NCI-H524 (cell line): ENCODE measurements around the gene NCBP1.
"Not testable (repeated sequence)": the region's sequence is repeated elsewhere in the genome, so short reads cannot be mapped to it uniquely, and the experiment has no call there.

Source experiments
- DNase-seq, 2 experiments: peaks; one replicate each; lab custom pipeline; 2025; lab: John Stamatoyannopoulos, UW

Gene NCBP1, protein sequence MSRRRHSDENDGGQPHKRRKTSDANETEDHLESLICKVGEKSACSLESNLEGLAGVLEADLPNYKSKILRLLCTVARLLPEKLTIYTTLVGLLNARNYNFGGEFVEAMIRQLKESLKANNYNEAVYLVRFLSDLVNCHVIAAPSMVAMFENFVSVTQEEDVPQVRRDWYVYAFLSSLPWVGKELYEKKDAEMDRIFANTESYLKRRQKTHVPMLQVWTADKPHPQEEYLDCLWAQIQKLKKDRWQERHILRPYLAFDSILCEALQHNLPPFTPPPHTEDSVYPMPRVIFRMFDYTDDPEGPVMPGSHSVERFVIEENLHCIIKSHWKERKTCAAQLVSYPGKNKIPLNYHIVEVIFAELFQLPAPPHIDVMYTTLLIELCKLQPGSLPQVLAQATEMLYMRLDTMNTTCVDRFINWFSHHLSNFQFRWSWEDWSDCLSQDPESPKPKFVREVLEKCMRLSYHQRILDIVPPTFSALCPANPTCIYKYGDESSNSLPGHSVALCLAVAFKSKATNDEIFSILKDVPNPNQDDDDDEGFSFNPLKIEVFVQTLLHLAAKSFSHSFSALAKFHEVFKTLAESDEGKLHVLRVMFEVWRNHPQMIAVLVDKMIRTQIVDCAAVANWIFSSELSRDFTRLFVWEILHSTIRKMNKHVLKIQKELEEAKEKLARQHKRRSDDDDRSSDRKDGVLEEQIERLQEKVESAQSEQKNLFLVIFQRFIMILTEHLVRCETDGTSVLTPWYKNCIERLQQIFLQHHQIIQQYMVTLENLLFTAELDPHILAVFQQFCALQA

GRCh38 chr9:97632985-97633858 lies at the start of gene NCBP1, which contains the start of gene TSTD2:
Gene NCBP1, plus strand, starts transcription at chr9:97633821. Its CDS starts 61 bp downstream, at chr9:97633882.
Gene TSTD2, minus strand, starts transcription at chr9:97633368. Its CDS starts 5,806 bp downstream, at chr9:97627562.
- DNase-seq, result peak; percentile 99

- not testable (repeated sequence) for DNase-seq
Observed at GRCh38 chr9:97584778-97585177, 48.8 kb upstream of the NCBP1 start.

DNA sequence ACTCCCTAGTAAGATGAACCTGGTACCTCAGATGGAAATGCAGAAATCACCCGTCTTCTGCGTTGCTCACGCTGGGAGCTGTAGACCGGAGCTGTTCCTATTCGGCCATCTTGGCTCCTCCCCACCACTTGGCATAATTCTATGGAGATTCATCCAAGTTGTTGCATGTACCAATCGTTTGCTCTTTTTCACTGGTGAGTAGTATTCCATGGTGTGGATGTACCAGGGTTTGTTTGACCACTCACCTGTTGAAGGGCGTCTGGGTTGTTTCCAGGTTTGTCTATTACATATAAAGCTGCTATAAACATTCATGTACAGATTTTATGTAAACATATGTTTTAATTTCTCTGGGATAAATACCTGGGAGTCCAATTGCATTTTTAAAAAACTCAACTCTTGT lies 46.7 kb upstream of the NCBP1 start:
- not testable (repeated sequence) for DNase-seq

DNA sequence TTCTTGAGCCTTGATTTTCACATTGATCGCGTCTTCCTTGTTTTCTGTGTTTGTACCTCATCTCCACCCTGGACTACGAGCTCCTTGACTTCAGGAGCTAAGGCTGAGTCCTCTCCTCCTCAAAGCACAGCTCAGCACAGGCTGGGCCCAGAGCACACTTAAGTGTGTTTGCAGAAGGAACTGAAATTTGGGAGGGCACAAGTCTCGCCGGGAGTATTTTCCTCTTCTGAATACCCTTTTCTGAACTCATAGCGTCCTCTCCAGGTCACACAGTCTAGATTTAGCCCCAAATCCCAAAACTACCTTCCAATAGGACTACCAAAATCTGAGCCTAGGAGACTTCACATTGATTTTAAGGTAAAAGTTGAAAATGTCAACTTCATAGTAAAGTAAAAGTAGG lies 42.1 kb upstream of the NCBP1 start:
- no peak for DNase-seq

GRCh38 chr9:97592126-97592525 lies 41.5 kb upstream of the NCBP1 start:
- no peak for DNase-seq

DNA sequence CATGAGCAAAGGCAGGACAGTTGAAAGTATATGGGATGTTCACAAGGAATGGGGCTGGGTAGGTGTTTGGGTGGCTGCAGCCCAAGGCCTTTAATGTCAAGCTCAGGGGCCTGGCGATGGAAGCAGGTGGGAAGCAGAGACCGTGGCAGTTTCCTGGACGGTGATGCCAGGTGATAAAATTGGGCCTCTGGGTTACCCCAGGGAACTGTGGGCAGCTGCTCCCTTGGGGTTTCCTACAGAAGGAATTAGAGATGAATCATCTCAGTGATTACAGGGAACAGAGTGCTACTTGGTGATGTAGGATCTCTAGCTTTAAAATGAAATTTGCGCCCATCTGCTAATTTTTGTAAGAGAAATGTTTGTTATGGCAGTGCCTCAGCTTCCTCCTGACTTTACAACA lies 39.7 kb upstream of the NCBP1 start:
- no peak for DNase-seq

GRCh38 chr9:97594381-97594921 lies 39.2 kb upstream of the NCBP1 start:
- DNase-seq, result peak in 1 of 2 experiments; percentile 49

DNA sequence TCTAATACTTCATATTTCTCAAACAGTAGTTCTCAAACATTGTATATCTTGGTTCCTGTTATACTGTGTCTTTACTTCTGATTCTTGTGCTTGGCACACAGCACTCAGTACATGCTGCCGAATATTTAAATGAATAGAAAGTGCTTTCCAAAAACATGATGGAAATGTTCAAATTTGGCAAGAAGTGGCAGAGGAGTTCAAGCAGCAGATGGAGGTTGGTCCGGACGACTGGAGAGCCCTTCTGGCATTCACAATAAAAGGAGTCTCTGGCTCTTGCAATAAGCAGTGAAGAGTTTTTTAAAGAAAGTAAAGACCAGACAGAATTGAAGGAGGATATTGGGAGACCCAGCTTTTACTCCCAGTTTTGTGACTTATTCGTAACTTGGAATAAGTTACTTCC lies 36.7 kb upstream of the NCBP1 start:
- no peak for DNase-seq

- peak; percentile 38 to 71 for DNase-seq
Observed at GRCh38 chr9:97598461-97599288, 34.9 kb upstream of the NCBP1 start.

- no peak for DNase-seq
Observed at GRCh38 chr9:97599314-97599846, 34.2 kb upstream of the NCBP1 start.

DNA sequence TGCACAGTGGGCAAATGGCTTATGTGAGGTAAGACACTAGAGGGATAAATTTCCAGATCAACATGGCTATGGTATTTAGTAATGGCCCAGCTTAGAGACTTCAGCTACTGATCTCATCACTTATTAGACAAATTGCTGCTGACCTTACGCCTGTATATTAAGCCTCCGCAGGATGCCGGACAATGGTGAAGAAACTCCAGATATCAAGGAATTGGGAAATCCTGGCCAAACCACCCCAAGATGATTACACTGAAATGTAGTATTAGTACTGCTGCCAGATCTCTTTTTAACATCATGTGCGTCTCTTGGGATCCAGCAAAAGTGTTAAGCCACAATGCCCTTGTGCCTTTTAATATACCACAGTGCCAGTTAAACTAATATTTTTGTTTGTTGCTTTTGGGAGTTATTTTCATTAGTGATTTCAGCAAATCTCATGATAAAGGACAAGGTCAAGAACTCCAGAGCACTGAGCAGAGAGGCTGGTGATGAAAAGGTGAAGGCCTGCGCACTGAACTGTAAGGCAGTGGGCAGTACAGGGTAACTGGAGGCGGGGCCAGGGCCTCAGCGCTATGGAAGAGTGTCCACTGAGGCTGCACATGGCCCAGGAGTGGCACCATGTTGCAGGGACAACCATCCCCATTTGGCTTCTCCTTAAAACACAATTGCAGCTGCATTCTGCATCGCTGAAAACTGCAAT lies 32.9 kb upstream of the NCBP1 start:
- DNase-seq, result no peak

DNA sequence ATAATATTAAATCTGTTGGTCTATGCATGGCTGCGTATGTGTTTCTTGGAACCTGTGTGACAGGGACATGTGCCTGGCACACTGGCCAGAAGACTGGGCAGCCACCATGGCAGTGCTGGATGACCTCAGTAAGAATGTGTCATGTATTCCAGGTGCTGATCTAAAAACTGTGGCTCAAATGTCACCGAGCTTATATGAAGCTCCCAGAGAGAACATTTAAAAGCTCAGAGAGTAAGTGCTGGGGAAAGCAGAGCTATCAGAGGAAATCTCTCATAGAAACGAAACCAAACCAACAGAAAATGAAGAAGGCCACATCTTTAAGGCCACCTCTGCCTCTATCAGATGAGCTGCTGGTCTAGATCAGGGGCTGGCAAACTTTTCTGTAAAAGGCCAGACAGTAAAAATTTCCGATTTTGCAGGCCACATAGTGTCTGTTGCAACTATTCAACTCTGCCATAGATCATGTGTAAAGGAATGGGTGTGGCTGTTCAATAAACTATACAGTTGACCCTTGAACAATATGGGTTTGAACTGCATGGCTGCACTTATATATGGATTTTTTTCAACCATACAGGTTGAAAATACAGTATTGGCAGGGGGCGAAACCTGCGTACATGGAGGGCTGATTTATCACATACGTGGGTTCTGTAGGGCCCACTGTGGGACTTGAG lies 32.3 kb upstream of the NCBP1 start:
- DNase-seq, result no peak

DNA sequence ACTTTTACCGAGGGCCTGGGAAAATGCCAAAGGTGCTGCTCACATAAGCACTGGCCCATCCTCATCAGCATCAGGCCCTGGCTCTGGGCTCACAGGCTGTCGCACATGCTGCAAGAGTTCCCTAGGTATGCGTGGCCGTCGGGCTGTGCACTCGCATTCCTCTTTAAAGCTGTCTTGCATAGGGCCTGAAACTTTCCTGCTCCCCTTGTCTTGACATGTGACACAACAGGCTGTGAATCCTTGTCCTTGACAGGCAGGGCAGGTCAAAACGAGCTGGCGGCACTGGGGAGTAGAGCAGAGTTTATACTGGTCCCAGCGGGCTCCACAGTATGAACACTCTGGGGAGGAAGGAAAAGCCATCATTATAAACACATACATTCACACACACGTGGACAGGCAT lies 31.2 kb upstream of the NCBP1 start:
- DNase-seq, result no peak

GRCh38 chr9:97604901-97605645 lies 28.5 kb upstream of the NCBP1 start:
- DNase-seq, result no peak

DNA sequence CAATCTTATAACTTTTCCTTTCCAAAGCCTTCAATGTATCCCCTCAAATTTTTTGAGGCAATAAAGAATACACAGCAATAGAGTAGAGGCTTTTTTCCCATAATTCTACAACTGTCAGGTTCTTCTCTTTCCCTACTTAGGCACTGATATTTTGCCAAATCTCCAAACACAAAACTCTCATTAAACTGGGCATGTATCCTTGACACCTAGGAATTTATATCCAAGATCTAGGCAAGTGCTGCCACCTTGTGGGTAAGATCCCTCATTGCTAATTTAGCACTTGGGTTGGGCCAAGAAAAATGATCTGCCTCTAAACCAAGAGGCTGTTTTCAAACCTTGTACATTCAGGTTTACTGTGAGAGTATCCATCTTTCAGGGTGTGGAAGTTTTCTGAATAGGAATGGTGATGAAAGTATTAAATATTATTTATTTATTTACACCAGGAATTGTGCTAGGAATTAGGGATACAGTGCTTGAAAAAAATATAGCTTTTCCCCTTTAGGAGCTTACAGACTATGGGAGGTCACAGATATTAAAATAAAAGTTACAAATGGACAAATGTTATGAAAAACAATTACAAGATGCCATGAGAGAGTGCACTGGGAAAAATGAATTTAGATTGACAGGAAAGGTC lies 18.1 kb upstream of the NCBP1 start:
- DNase-seq, result peak; percentile 30 to 73

DNA sequence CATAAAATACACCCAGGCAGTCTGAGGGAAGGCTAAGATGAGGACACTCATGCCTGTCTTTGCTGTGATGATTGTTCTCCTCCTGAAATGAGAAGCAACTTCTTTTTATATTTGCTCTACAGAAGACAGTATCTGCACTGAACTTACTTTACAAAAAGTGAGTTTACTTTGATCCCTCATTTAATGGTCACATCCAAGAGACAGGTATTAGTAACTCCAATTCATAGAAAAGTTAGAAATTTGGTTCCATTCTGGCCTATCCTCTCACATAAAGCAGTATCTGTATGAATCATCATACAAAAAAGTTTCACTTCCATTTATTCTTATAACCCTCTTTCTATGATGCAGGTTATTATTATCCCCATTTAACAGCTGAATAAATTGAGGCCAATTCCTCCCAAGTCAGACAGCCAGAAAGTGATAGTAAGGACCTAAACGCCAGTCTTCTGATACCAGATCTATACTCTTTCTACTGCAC lies 15.6 kb upstream of the NCBP1 start:
- no peak for DNase-seq

GRCh38 chr9:97620063-97620462 lies 13.6 kb upstream of the NCBP1 start:
- not testable (repeated sequence) for DNase-seq

- DNase-seq, result not testable (repeated sequence)
Observed at GRCh38 chr9:97622483-97622882, 11.1 kb upstream of the NCBP1 start.
